GM12801 (cell line): ENCODE results near the gene TAF1D.

Experiments used
- CTCF ChIP-seq: IDR thresholded peaks from one replicate; pipeline ENCODE4 v1.5.1; 2011; ENCODE audit warnings: control low read depth; ENCODE audit not compliant: insufficient read length; ENCODE audit errors: extremely low read depth

The TAF1D gene

GRCh38 chr11:93712678-93713077, 28.6 kb downstream of the TAF1D start:
- TF ChIP-seq CTCF: no peak

- no peak for TF ChIP-seq CTCF
Observed at GRCh38 chr11:93710239-93710638, 31.1 kb downstream of the TAF1D start.

- TF ChIP-seq CTCF: no peak
Observed at GRCh38 chr11:93704237-93704636, 37.1 kb downstream of the TAF1D start.

GRCh38 chr11:93700830-93701229, 40.5 kb downstream of the TAF1D start:
- TF ChIP-seq CTCF: no peak

GRCh38 chr11:93697611-93698010, 43.7 kb downstream of the TAF1D start:
- no peak for TF ChIP-seq CTCF

GRCh38 chr11:93694557-93694956, 46.7 kb downstream of the TAF1D start:
- TF ChIP-seq CTCF: no peak

GRCh38 chr11:93694109-93694508, 47.2 kb downstream of the TAF1D start:
- no peak for TF ChIP-seq CTCF

GRCh38 chr11:93689240-93689639, 52.1 kb downstream of the TAF1D start:
- no peak for TF ChIP-seq CTCF
